Gastrocnemius medialis (tissue), 4 donors: ENCODE data around the gene TMEM213. TPM values are rescaled to one million over a fixed set of nuclear protein-coding genes. Genes with fewer than 3 reads are reported as not detected.

Experiments
- ATAC-seq, 2 donors: fragments of 150-250 bp; one replicate each; pipeline ENCODE4 v1.9.1; 2016
- DNase-seq, 2 donors: peaks; one replicate each; pipeline ENCODE4 v3.0.0-alpha.2; 2019
- H3K27ac ChIP-seq, 4 donors: fragments of 200-600 bp; sonication (generic); 1 replicate in 1 of 4; 2 replicates in 3 of 4; pipeline ENCODE4 v1.5.1; 2016 to 2018; ENCODE audit warnings: mild to moderate bottlenecking in 2 of 4, moderate library complexity in 1 of 4
- H3K27me3 ChIP-seq, 3 donors: fragments of 200-600 bp; sonication (generic) in 2 of 3; 1 replicate in 1 of 3; 2 replicates in 2 of 3; pipeline versions ENCODE4 v1.5.1 to v1.6.0; 2016 to 2019; ENCODE audit warnings: mild to moderate bottlenecking in 1 of 3, moderate library complexity in 1 of 3
- H3K36me3 ChIP-seq, 2 donors: fragments of 200-600 bp; sonication (generic) in 1 of 2; one replicate each; pipeline ENCODE4 v1.5.1; 2017 to 2018
- H3K4me1 ChIP-seq, 2 donors: fragments of 200-600 bp; sonication (generic) in 1 of 2; one replicate each; pipeline ENCODE4 v1.5.1; 2016 to 2017; ENCODE audit warnings: mild to moderate bottlenecking in 2 of 2
- H3K4me3 ChIP-seq, 4 donors: fragments of 200-600 bp; sonication (generic) in 3 of 4; 1 replicate in 1 of 4; 2 replicates in 3 of 4; pipeline ENCODE4 v1.5.1; 2016 to 2019; ENCODE audit warnings: mild to moderate bottlenecking in 2 of 4
- H3K9me3 ChIP-seq, 3 donors: fragments of 200-600 bp; sonication (generic) in 2 of 3; 1 replicate in 1 of 3; 2 replicates in 2 of 3; pipeline ENCODE4 v1.5.1; 2016 to 2019
- CTCF ChIP-seq, 5 experiments: fragments of 450-650 bp in 3 of 5; fragments of 200-600 bp in 2 of 5; sonication (generic) in 2 of 5; IDR thresholded peaks in 4 of 5; conservative IDR thresholded peaks in 1 of 5; 1 replicate in 4 of 5; 2 replicates in 1 of 5; pipeline ENCODE4 v1.5.1; 2016 to 2019; ENCODE audit warnings: antibody characterized with exemption in 5 of 5, mild to moderate bottlenecking in 3 of 5, moderate library complexity in 3 of 5
- POLR2A ChIP-seq, 2 donors: fragments of 450-650 bp; IDR thresholded peaks; one replicate each; pipeline ENCODE4 v1.6.1; 2017; ENCODE audit warnings: antibody characterized with exemption in 2 of 2, mild to moderate bottlenecking in 2 of 2, moderate library complexity in 2 of 2
- in situ Hi-C, 4 donors: fragments of 200-750 bp; cut with MboI; loops; one replicate each; pipeline versions ENCODE4 v1.15.0 to v1.8.0; 2017; ENCODE audit warnings: low sequenced_read_pairs in 4 of 4
- intact Hi-C: fragments of 100-400 bp; cut with DNase I; formaldehyde crosslinking; loops from one replicate; pipeline ENCODE4 v1.15.1; 2023; ENCODE audit warnings: low total_unique reads
- total RNA-seq, 4 donors: library from RNA; depleted of rRNA; stranded (reverse); fragments of >200 nt; gene quantifications; one replicate each; pipeline versions ENCODE4 v1.1.0 to v1.2.3, GENCODE V29; 2016

The TMEM213 gene
- not detected for total RNA-seq

- ATAC-seq (no peak), DNase-seq (no peak)
- Histone ChIP-seq H3K9me3 (no peaks in the 10 kb centered on the region), H3K4me3 (no peak within 1 kb of the TSS), H3K36me3 (no peaks in the 10 kb centered on the region), H3K27ac (no peak within 1 kb of the TSS), H3K27me3 (no peaks in the 10 kb centered on the region), H3K4me1 (no peaks in the 10 kb centered on the region)
- TF ChIP-seq POLR2A (IDR thresholded peaks at IDR 0.05) = no peak
- no peak for TF ChIP-seq CTCF (IDR thresholded peaks at IDR 0.05 in 4 of 5, conservative IDR thresholded peaks at IDR 0.05 in 1 of 5)
- intact Hi-C loops = no loop called here
- in situ Hi-C loops = no loop called here
Observed at GRCh38 chr7:138797715-138798320, at the start of gene TMEM213, which contains the start of gene ATP6V0A4. TMEM213 (plus strand) TSS chr7:138797994; CDS start chr7:138798105, 111 bp downstream. ATP6V0A4 (minus strand) TSS chr7:138798196; CDS start chr7:138771247, 26,949 bp downstream.

- TF ChIP-seq POLR2A (IDR thresholded peaks at IDR 0.05) = no peak
- TF ChIP-seq CTCF (IDR thresholded peaks at IDR 0.05 in 4 of 5, conservative IDR thresholded peaks at IDR 0.05 in 1 of 5) = no peak
Observed at GRCh38 chr7:138748666-138749065, 49.1 kb upstream of the TMEM213 start.

GRCh38 chr7:138749960-138750359 is 47.8 kb upstream of the TMEM213 start:
- in situ Hi-C loops (loop anchor here in 2 of 4 donors (25.0 kb wide), 2 partner anchors 588 to 1138 kb away; no protein-coding TSS in a partner anchor), intact Hi-C loops (no loop called here)
- no peak for DNase-seq
- Histone ChIP-seq H3K27me3 (no peaks in the 10 kb centered on the region), H3K36me3 (no peaks in the 10 kb centered on the region), H3K9me3 (no peaks in the 10 kb centered on the region), H3K4me1 (no peaks in the 10 kb centered on the region), H3K4me3 (no peak overlapping the region), H3K27ac (no peak overlapping the region)
- TF ChIP-seq CTCF (IDR thresholded peaks at IDR 0.05 in 4 of 5, conservative IDR thresholded peaks at IDR 0.05 in 1 of 5) = no peak
- no peak for ATAC-seq

More at GRCh38 chr7:138748666-138749065, 49.1 kb upstream of the TMEM213 start:
- H3K4me3 ChIP-seq = no peak overlapping the region
- in situ Hi-C loops (loop anchor here in 2 of 4 donors (25.0 kb wide), 2 partner anchors 586 to 1136 kb away; no protein-coding TSS in a partner anchor), intact Hi-C loops (no loop called here)
- H3K27ac ChIP-seq = no peak overlapping the region
- DNase-seq (no peak), ATAC-seq (no peak)
- H3K4me1 ChIP-seq = no peaks in the 10 kb centered on the region
- H3K9me3 ChIP-seq = no peaks in the 10 kb centered on the region
- no peaks in the 10 kb centered on the region for H3K27me3 ChIP-seq
- no peaks in the 10 kb centered on the region for H3K36me3 ChIP-seq

GRCh38 chr7:138750473-138750872 is 47.3 kb upstream of the TMEM213 start:
- no peak for DNase-seq
- in situ Hi-C loops (no loop called here), intact Hi-C loops (no loop called here)
- ATAC-seq = no peak
- Histone ChIP-seq H3K9me3 (no peaks in the 10 kb centered on the region), H3K27ac (no peak overlapping the region), H3K27me3 (no peaks in the 10 kb centered on the region), H3K36me3 (no peaks in the 10 kb centered on the region), H3K4me3 (no peak overlapping the region), H3K4me1 (no peaks in the 10 kb centered on the region)
- no peak for TF ChIP-seq POLR2A (IDR thresholded peaks at IDR 0.05)
- TF ChIP-seq CTCF (IDR thresholded peaks at IDR 0.05 in 4 of 5, conservative IDR thresholded peaks at IDR 0.05 in 1 of 5) = no peak
